GM21786 (cell line): ENCODE results near the gene AZU1.

Experiments used
- ATAC-seq: cut with Tn5 transposase; IDR thresholded peaks from one replicate; pipeline ENCODE4 v1.9.1; 2021; ENCODE audit not compliant: unreplicated experiment

AZU1 gene

DNA sequence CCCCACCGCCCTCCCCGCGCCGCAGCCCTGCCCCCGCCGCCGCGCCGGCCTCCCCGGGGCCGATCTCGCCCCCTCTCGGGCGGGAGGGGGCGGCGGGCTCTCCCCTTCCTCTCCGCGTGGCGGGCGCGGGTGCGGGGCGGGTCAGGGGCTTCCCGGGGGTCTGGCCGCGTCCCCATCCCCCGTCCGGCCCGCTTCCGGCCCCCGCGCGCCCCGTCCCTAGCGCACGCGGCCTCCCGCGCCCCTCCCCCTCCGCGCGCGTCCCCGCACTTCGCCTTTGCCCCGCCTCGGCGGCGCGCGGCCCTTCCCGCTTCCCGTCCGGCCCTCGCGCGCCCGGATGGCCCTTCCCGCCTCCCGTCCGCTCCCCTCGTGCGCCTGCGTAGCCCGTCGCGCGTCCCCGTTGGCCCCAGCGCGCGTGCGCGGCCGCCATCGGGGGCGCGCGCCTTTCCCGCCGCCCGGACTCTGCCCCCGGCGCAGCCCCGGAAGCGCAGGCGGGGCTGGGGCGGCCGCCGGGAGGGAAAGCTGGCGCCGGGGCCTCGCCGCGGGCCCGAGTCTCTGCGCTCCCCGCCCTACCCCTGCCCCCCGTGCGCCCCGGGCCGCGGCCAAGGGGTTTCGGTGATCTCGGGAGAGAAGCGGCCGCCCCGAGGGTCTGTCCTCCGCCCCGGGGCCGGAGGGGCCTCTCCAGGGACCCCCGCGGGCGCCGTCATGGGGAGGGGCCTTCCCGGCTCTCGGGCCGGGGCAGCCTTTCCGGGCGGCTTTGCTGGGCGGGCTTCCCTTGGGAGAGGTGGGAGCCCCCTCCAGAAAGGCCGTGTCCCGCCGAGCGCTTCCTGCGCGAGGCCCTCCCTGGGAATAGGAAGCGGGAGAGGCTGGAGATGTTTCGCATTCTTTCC lies 29.9 kb upstream of the AZU1 start:
- peak; percentile 27 for ATAC-seq

DNA sequence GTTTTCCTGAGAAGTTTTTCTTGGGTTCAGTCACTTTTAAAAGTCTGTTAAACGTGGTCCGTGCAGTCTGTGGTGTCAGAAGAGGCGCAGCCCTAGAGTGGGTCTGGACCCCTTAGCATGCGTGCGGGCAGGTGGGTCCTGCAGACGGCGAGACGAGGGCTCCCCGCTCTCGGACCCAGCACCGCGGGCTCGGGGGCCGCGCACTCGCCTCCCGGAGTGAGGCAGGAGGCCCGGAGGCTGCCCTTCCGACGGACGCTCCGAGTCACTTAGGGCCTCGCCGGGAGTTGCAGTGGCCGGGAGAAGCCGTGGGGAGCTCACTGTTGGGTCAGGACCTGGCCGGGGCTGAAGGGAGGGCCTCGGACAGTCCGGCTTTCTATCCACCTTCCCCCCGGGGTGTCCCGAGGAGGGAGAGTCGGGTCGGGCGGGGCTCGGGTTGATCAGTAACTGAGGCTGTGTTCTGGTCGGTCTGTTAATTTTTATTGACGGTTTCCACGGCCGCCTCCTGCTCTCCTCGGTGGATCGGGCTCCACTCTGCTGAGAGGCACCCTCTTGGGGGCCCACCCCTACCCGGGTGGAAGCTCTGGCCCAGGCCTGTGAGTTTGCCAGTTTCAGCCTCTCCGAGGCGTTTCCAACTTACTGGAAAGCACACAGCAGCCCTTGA lies 29.1 kb upstream of the AZU1 start:
- ATAC-seq: no peak

DNA sequence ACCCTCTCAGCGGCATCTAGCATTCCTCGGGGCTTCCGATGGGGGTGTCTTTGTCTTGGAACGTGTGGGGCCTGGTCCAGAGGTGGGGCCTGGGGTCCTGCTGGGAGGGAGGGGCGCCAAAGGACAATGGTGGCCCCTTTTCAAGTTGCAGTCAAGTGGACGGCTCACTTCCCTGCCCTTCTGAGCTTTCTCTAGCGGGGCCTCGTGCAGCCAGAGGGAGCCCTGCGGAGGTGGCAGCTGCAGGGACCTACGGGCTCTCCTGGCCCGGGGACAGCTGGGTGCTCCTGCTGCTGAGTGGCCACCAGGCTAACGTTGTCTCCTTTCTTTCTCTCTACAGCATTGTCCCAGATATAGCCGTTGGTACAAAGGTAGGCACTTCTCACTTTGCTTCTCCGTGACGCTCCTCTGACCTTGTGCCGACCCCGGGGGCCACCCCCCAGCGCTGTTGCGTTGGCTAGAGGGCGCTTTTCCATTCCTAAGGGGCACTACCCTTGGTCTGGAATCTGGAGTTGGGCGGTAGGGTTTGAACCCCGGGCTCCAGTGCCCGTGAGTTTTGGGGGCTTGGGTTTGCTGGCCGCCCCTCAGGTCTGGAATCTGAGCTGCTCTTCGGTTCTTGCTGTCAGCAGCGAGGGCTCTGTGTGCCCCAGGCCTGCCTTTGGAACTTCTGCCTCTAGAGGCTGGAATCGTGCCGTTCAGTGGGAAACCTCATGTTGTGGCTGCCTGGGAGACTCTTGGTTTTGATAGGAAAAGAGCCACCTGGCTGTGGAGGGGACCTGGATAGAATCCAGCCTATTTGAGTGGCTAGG lies 28.4 kb upstream of the AZU1 start:
- ATAC-seq: no peak

DNA sequence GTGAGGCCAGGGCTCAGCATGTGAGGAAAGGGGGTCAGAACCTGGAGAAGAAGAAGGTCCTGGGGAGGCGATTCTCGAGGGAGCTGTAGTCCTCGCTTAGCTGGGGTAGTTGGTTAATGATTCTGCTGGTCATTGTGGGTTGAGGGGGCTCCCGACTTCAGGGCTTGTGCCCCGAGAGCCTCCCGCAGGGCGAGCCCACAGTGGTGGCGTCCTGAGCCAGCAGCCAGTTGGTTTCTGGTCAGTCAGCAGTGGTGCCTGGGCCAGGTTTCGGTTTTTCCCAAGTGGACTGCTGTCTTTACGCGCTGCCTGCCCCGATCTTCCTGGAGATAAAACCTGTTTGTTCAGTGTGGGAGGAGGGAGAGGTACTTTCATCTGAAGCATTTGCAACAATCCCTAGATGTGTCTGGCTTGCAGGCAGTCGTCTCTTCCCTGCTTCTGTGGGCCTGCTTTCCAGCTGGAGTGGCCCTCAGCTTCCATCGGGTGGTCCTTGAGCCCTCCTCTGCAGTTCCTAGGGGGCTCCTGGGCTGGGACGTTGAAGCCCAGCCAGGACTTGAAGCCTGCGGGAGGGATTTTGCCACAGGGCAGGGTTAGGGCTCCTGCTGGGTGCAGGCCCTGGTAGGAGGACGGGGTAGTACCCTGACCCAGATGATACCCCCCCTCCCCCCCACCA lies 27.1 kb upstream of the AZU1 start:
- no peak for ATAC-seq

DNA sequence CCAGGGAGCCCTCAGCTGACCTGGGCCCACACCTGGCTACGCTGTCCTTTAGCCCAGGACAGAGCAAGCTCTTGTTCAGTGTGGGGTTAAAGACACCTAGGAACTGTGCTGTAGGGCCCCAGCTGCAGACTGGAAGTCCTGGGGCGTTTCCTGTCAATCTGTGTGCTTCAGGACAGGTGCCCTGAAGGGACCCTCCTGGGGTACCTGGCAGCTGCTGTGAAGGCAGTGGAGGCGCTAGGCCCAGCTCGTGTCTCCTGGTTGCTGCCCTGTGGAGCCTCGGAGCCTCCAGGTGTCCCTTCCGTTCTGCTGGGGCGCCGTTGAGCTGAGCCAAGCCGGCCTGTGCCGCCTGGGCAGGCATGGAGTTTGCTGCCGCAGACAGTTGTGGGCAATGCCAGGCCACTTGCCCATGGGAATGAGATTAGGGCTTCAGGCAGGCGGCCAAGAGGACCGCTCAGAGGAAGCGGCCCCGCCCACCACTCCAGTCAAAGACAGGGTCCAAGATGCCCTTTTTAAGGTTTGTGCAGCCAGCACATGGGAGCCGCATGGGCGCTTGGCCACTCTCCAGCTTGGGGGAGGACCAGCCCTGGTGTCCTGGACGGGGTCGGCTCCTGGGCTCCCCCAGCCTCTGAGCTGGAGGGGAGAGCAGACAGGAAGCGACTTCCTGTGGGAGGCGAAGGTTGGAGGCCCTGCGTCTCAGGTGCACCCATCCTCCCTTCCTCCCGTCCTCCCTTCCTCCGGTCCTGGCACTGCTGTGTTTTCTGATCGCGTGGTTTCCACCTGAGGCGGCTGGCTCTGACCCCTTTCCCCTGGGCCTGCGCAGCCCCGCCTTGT lies 26.4 kb upstream of the AZU1 start:
- no peak for ATAC-seq

DNA sequence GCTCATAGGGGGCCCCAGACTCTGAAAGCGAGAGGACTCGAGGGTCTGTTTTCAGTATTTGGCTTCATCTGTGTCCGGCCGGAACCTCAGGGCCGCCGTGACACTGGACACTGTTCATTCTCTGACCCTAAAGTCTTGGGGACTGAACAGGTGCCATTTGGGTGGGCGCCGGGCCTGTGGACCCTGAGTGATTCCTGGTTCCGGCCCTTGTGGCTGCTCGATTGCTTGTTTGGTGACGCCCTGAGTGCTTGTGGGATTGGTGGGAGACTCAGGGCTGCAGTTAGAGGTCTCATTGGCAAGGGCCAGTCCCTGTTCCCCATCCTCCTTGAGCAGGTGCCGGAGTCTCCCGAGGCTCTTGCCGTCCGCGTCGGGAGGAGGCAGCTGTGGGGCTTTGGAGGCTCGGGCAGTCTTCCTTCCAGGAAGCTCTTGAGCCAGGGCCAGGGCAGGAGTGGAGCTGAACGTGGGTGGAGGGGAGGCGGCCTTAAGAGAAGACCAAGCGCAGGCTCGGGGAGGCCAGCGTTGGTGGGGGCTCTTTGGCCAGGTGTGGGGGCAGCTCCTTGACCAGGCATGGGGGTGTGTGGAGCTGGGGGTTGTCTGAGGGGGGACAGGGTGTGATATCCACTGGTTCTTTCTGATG lies 25.7 kb upstream of the AZU1 start:
- ATAC-seq: no peak

DNA sequence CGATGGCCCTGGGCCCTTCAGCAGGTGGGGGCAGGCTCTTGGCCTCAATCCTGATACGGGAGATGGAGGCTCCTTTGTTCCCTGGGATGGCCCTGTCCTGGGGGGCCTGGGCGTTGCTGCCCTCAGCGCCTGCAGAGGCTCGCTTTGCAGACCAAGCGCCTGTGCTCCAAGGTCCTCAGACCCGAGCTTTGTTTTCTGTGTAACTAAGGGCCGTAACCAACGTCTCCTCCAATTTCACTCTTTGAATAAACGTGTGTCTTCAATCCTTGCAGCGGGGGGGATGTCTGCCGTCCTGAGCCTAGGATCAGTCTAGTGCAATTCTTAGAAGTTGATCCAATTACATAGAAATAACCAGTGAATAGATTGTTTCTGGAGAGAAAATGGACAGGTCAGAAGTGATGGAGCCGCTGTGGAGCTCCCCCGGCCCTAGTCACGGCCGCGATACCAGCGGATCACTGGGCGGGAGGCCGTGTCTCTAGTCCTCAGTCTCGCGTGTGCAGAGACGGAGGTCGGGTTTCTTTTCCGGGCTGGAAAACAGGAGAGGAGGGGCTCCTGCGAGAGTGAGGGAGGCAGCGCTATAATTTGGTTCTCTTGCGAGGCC lies 25.0 kb upstream of the AZU1 start:
- ATAC-seq: no peak

DNA sequence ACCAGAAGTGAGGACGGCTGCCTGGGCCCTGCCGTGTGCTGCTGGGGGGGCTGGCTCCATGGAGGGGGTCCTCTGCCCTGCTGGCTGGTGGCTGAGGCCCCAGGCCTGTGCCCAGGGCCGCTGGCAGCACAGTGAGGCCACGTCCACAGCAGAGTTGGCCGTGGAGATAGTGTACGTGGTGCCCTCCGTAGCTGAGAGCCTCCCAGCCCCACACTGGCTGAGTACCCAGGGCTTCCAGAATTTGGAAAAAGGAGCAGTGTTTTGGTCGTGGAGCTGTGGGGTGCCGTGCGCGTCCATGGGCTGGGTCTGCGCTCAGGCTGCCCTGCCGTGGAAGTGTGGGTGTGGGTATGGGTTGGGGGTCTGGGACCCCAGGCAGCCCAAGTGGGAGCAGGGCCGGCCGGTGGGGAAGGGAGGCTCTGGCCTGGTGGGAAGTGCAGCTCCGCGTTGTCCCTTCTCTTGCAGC lies 24.5 kb upstream of the AZU1 start:
- no peak for ATAC-seq

DNA sequence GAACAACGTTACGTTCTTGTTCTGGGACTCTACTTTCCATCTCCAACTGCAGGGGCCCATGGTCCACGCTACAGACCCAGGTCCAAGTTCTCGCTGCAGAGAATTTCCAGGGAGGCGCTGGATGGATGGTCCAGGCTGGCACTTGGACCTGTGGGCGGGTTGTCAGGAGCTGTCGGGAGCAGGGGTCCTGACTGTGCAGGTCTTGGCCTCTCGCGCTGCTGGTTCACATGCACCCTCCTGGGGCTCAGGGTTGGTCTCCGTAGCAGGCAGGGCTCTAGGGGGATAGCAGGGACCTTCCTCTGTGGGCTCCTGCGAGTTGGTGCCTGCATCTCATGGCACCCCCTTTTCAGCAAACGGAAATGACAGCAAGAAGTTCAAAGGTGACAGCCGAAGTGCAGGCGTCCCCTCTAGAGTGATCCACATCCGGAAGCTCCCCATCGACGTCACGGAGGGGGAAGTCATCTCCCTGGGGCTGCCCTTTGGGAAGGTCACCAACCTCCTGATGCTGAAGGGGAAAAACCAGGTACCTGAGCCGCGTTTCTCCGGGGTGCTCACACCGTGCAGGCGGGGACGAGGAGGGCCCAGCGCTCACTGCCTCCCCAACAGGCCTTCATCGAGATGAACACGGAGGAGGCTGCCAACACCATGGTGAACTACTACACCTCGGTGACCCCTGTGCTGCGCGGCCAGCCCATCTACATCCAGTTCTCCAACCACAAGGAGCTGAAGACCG lies 23.8 kb upstream of the AZU1 start:
- ATAC-seq: no peak

DNA sequence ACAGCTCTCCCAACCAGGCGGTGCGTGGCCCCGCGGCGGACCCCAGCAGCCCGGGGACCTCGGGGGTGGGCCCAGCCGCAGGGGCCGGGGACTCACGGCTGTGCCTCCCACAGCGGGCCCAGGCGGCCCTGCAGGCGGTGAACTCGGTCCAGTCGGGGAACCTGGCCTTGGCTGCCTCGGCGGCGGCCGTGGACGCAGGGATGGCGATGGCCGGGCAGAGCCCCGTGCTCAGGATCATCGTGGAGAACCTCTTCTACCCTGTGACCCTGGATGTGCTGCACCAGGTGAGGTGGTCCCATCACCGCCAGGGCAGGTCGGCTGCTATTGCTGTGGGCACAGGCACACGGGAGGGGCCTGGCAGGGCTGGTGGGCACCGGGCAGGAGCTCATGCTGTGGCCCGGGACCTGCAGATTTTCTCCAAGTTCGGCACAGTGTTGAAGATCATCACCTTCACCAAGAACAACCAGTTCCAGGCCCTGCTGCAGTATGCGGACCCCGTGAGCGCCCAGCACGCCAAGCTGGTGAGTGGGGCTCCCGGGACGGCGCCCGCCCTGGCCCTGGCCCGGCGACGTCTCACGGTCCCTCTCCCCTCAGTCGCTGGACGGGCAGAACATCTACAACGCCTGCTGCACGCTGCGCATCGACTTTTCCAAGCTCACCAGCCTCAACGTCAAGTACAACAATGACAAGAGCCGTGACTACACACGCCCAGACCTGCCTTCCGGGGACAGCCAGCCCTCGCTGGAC lies 23.0 kb upstream of the AZU1 start:
- ATAC-seq: no peak

DNA sequence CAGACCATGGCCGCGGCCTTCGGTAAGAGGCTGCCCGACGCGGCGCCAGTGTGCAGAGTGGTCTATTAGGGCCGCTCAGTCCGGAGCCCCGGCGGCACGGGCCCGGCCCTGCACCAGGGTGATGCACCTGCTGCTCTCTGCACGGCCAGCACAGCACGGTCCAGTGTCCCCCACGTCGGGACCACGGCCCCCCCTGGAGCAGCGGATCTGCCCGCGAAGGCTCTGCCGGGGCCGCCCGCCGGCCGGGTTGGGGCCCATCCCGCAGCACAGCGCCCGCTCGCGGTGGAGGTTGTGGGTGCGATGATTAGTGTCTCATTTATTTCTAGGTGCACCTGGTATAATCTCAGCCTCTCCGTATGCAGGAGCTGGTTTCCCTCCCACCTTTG lies 22.5 kb upstream of the AZU1 start:
- no peak for ATAC-seq

DNA sequence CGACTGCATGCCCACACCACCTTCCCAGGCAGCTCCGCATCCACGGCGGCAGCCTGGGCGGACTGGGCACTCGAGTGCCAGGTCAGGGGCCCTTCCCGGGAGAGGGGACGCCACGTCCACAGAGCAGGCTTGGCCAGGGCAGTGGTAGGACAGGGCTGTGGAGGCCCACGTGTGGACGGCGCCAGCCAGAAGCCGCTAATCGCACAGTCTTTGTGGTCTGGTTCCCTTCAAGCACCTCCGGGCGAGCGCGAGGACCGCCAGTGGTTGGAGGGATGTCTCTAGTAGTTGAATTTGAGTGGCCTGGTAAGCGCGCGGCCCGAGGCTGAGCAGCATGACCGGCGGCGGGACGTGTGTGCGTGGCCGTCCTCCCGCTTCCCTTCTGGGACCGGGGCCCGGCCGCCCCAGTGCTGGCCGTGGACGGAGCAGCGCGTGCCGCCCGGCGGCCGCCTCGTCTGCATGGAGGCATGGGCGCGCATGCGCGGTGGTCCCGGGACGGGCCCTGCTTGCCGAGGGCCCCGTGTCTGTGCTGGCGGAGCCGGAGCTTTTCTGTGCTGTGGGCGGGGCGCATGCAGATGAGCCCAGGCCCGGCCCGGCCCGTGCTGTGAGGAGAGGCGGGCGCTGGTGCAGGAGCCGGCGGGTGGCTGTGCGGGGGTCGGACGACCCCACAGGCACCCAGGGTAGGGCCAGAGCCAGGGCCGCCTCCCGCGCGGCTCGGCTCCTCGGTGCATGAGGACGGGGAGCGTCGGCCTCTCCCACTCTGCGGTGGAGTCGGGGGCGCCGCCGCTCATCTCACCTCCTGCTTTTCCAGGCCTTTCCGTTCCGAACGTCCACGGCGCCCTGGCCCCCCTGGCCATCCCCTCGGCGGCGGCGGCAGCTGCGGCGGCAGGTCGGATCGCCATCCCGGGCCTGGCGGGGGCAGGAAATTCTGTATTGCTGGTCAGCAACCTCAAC lies 21.8 kb upstream of the AZU1 start:
- ATAC-seq: no peak

DNA sequence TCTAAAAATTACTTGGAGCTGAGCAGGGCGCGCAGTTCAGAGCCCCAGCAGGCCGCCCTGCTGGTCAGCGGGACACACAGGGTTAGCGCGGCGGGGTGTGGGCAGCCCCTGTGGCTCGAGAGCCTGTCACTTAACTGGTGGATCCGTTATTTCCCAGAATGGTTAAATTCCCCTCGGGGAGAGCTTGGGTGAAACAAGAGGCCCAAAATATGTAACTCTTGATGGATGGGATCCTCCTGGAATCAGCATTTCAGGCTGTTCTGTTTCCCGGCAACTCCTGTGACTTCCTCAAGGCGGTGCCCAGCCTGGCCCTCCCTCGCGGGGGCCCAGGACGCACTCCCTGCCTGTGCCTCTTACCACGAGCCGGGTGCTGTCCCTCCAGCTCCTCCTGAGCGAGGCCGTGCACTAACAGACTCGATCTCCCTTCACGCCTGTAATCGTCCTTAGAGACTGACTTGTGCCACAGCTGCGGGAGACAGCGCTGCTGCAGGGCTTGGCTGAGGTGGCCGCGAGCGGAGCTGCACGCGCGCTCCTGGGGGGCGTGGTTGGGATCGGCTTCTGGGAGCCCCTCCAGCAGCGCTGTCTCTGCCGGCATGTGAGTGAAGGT lies 20.7 kb upstream of the AZU1 start:
- ATAC-seq: no peak

DNA sequence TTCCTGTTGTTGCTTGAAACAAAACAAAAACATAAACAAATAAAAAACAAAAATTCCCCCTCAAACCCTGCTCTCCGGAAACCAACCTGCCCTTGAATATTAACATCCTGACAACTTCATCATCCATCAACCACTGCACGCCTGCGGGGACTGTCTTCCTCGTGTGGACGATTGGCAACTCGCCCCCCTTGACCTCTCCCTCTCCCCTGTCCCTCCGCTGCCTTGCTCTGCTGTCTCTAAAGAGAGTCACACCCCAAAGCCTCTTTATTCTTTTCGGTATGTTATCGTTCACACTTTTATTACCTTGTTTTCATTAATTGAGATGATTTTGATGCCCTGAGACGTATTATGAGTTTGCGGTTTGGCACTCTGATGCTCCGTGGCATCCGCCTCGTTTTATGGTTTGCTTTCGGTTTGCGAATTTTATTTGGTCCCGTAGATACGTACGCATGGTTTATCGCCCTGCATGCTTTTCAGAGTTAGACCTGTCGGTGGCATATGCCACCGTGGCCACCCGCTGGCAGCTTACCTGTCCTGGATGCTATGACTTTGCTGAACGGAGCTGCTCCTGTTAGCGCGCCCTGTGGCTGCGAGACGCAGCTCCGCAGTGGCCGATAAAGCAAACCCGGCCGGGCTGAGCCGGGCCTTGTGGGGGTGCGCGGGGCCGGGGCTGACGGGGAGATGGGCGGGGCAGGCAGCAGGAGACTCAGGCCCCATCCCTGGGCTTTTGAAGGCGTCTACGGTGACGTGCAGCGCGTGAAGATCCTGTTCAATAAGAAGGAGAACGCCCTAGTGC lies 19.8 kb upstream of the AZU1 start:
- ATAC-seq: no peak

DNA sequence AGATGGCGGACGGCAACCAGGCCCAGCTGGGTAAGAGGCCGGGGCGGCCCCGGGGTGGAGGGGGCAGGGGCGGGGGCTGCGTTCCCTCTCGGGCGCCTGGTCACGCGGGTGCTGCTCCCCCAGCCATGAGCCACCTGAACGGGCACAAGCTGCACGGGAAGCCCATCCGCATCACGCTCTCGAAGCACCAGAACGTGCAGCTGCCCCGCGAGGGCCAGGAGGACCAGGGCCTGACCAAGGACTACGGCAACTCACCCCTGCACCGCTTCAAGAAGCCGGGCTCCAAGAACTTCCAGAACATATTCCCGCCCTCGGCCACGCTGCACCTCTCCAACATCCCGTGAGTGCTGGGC lies 19.2 kb upstream of the AZU1 start:
- ATAC-seq: no peak
